Stimulated activated CD4-positive, alpha-beta T cell treated with anti-CD3 and anti-CD28 coated beads, Interleukin-1b, Interleukin-23, amount 100 ng/mL, for 24 hours (primary cell): Measurements from ENCODE around the gene PHYKPL.

Experiments used
- DNase-seq, 4 experiments: peaks; one replicate each; pipeline ENCODE4 v3.0.0-alpha.2; 2020; ENCODE audit warnings: low read depth in 4 of 4, low spot score in 1 of 4

Gene PHYKPL

DNA sequence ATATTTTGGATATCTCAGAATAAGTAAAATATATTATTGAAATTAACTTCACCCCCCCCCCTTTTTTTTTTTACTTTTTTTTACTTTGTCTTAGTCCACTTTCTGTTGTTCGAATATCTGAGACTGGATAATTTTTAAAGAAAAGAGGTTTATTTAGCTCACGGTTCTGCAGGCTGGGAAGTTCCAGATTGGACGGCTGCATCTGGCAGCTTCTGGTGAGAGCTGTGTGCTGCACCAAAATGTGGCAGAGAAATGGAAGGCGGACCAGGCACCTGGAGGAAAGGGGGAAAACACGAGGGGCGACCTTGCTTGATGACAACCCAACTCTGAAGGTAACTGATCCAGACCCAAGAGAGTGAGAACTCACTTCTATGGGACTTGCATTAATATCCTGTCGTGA lies 39.8 kb downstream of the PHYKPL start:
- no peak for DNase-seq

DNA sequence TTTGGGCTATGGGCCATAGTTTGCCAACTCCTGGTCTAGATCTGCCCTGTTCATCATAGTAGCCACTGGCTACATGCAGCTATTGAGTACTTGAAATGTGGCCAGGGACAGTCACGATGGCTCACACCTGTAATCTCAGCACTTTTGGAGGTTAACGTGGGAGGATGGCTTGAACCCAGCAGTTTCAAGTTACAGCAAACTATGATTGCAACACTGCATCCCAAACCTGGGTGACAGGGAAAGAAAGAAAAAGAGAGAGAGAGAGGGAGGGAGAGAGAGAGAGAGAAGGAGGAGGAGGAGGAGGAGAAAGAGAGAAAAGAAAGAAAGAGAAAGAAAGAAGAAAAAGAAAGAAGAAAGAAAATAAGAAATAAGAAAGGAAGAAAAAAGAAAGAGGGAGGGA lies 40.4 kb downstream of the PHYKPL start:
- no peak for DNase-seq

DNA sequence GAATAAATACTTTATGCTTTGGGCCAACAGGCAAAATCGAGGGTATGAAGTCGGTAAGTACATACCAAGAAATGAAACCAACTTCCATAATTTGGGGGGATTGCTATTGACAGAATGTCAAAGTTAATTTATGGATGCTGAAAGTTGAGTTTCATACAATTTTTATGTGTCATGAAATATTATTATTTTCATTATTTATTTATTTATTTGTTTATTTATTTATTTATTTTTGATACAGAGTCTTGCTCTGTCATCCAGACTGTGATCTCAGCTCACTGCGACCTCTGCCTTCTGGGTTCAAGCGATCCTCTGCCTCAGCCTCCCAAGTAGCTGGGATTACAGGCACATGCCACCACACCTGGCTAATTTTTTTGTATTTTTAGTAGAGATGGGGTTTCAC lies 40.9 kb downstream of the PHYKPL start:
- no peak for DNase-seq

DNA sequence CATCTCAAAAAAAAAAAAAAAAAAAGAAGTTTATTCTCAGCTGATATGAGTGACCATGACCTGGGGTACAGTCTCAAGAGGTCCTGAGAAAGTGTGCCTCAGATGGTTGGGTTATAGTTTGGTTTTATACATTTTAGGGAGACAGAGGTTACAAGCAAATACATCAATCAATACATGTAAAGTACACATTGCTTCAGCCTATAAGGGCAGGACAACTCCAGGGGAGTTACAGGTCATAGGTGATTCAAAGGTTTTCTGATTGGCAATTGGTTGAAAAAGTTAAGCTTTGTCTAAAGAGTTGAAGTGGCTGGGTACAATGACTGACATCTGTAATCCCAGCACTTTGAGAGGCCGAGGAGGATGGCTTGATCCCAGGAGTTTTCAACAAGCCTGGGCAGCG lies 43.2 kb downstream of the PHYKPL start:
- no peak for DNase-seq

DNA sequence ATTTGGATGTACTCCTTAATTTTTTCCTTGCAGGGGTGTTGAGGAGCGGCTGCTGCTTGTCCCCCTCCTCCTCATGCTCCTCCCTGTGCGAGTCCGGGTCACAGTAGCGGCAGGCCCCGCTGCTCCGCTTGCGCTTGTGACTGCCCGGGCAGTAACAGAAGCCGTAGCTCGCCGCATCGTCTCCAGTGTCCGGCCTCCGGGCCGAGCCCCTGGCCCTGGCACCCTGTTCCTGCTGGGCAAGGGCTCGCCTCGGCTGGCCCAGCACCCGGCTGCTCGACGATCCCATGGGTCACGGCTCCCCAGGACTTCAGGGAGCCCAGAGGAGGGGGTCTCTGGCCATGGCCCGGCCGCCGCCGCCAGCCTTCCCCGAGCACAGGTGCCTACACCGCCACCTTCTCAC lies 45.6 kb downstream of the PHYKPL start, which contains the start of gene GMCL2:
TSS of gene GMCL2 (minus strand) at position 358 of the 400 bp plus-strand sequence. CDS start at position 286, 72 bp downstream.
- DNase-seq: no peak

DNA sequence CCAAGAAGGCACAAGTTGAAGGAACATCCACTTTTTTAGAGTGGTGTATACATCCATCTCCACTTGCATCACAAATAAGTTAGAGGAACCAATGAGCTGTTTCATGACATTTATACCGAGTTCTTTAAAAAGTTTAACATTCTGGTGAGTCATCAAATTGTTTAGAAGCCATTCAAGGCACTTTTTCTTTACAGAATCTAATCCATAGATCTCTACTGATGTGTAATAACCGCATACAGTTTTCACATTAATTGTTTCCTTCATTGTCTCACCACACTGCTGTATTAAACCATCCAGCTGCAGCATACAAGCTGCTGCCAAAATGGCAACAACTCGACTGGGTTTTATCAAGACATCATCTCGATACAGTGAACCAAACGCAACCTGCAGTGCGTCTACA lies 46.2 kb downstream of the PHYKPL start:
- DNase-seq: no peak

DNA sequence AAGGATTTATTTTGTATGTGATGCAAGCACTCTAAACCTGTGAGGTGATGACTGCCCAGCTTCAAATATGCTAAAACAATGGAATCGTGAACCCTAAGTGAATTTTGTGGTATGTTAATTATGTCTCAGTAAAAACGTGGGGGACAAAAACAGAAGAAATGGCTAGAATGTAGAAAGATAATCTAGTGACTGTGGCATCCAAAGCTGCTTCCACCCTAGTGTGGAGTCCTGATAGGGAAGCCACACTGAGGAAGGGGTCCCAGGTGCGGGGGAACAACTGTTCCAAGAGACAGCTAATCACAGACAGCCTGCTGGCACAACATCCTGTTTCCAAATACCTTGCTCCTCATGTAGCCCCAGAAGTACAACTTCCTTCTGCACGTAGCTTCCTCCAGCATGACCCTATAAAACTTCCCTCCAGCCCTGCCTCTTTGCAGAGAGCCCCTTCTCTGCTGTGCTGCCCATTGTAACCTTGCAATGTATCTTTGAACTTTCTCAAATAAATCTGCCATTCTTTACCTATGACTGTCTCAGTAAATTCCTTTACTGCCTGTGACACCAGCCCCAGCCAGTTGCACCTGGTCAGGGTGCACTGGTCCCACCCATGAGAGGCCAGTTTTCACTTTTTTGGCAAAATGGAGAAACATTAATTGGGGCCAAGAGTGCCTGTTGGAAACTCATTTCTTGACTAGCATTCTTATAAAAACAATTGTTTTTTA lies 50.3 kb downstream of the PHYKPL start:
- no peak for DNase-seq

DNA sequence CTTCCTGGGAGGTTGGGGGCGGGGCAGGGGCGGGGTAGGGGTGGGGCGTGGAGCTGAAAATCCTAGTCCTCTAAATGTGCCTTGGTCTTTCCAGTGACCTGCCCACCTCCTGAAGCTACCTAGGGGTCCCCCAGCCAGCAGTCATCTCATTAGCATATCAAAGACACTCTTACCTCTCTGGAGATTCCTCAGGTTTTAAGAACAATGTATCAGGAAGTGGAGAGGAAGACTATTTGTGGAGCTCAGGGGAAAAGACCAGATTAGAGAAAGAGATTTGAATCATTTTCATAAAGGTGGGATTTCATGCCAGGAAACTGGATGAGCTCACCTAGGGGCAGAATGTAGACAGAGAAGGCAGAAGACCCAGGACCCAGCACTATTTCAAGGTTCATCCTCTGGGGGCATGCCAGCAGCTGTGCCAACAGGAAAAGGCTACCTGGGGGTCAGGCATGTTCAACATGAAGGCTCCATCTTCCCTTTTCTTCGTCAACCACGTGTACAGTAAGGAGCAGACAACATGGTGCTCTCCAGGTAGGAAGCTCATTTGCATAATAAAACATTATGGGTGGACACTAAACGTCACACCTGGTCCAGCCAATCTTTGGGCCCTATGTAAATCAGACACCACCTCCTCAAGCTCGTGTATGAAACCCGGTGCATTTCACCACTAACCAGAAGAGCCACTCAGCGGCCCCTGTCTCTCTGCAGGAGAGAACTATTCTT lies 52.3 kb downstream of the PHYKPL start:
- DNase-seq: no peak

DNA sequence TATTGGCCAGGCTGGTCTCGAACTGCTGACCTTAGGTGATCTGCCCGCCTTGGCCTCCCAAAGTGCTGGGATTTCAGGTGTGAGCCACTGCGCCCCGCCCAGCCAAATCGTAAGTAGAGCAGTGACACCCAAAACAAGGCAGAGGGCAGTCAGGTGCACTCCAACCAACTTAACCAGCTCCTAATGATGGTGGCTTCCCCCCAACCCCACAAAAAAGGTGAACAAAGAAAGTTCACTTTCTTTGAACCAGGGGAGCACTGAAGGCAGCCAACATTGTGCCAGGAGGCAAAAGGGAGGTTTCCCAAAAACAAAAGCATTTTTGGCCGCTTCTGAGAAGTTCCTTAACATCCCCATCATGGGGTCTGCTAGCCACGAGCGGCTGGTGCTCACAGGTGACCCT lies 55.0 kb downstream of the PHYKPL start:
- DNase-seq: no peak

DNA sequence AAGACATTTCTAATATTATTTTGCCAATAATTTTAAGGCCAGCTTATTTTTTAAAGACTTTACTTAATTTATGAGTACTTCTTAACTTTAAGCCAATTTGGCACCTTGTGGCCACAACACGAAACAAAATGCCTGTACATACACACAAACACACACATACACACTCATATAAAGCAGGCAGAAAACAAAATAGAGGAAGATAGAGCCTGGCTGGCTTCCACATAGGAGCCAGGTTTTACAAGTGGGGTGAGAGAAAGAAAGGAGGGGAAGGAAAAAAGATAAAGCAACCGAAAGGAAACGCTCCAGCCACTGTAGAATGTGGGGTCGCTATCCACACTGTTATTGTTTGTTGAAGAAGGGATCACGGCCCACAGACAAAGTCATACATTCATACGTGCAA lies 55.8 kb downstream of the PHYKPL start:
- DNase-seq: no peak

DNA sequence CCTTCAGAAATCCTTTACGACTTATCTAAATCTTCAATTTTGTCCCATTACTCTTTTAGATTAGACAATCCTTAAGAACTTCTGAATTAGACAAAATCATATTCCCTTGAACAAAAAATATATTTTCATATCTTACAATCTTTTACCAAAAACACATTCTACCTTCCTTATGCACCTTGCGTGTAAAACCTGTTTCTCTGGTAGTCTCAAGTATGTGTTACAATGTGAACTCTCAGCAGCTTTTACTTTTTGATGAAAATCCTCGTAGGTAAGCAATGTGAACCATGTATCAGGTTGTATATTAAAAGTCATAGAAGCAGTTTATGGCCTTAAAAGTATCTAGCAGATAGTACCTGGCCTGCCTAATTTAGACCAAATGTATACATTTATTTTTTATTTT lies 58.1 kb downstream of the PHYKPL start:
- DNase-seq: no peak

DNA sequence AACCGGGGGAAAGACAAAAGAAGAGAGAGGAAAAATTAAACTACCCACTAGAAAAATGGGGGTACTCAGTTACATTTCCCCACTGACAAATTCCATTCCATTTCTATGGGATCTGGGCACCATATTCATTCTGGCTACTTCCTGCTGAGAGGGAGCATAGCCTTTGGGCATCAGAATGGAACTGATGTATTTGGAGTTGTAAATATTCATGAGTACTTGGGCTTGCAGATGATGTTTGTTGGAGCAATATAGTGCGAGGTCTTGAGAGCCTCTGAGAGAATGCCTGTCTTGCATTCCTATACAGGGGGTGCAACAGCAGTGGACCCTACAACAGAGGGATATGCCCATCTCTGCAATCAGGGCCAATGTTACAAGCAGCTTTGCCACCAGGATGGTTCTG lies 62.1 kb downstream of the PHYKPL start:
- DNase-seq: no peak

DNA sequence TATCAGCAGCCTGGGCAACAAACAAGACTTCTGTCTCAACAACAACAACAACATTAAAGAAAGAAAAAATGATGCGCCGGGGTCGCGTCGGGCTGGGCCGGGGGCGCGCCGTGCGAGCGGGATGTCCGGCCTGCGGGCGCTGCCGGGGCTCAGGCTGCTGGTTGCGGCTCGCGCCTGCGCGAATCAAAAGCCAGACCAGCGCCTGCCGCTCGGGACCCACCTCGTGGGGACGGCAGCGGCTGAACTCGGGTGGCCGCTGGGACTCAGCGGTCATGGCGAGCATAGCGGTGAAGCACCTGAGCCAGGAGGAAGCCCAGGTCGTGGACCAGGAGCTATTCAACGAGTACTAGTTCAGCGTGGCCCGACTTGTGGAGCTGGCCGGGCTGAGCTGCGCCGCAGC lies 67.0 kb downstream of the PHYKPL start:
- no peak for DNase-seq

DNA sequence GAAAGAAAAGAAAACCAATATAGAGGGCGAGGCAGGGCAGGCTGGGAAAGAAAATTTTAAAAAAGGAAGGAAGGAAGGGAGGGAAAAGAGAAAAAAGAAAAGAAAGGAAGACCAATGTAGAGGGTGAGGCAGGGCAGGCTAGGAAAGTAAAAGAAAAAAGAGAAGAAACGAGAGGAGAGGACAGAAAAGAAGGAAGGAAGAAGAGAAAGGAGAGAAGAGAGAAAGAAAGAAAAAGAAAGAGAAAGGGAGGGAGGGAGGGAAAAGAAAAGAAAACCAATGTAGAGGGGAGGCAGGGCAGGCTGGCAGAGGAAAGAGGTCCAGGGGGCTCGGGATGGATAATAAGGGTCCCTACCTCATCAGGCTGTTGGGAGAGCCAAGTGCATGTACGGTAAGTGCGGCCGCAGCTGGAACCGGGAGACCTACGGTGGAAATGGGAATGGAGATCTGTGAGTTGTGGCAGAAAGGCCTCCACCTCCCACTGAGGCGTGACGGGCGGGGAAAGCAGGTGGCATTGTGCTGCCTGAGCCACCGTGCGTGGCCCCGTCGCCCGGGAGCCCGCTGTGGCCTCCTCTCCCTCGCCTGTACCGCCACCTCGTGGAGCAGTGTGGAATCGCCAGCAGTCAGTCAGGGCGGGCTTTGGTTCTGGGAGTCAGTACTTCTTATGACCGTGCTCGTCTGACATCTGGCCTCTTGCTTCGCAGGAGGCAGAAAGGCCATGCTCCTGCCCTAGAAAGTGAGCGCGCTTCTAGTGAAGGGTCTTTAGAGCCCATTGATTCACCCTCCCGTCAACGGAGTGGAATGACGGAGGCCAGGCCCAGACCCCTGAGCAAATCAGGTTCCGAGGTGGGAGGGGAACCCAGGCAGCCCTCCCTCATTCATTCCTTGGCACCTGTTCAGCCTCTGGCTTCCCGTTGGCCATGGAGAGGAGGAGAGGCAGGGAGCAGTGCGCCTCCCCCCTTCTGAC lies 68.5 kb downstream of the PHYKPL start:
- DNase-seq: peak; percentile 86 to 93 (median 90)

DNA sequence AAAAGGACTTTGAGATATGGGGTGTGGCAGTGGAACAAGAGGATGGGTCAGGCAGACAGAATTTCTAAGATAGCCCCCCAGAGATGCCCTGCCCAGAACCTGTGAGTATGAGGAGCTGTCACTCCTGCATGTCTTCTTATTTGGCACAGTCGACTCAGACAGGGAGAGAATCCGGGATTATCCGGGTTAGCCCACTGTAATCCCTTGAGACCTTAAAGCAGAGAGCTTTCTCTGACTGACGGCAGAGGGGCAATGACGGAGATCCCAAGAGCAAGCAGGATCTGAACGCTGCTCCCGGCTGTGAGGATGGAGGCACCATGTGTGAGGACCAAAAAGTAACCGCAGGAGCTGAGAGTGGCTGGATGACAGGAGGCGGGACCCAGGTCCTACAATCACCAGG lies 70.1 kb downstream of the PHYKPL start:
- no peak for DNase-seq

DNA sequence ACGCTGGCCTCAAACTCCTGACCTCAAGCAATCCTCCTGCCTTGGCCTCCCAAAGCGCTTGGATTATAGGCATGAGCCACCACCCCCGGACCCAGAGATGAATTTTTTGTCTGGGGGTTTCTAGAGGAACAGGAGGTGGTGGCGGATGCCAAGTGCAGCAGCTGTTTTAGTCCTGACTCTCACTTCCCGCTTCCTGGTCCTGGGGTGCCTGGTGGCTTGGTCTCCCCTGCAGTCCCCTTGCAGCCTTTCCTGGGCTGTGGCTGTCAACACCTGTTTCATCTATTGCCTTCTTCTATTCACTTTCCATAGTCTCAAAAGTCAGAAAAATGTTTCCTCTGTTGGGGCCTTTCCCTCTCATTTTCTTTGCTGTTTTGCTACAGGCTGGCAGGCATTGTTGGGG lies 72.4 kb downstream of the PHYKPL start:
- no peak for DNase-seq
